ENCODE results near the gene TSC2.
"Not testable (repeated sequence)": the region's sequence is repeated elsewhere in the genome, so short reads cannot be mapped to it uniquely, and the experiment has no call there.

Gene TSC2

DNA sequence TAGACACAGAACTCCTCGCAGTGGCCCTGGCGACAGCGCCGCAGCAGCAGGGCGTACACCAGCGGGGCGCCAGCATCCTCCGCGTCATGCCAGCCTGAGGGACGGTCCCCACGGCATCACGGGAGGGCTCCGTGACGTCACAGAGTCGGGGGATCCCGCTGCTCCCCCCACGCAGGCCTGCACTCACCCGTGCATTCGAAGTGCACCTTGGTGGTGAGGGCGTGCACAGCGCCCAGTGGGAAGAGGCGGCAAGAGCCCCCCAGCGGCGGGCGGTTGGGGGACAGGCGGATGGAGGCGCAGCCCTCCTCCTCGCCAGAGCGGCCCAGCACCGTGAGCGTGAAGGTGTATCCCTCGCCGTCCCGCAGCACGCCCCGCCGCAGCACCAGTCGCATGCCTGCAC lies 58.4 kb downstream of the TSC2 start:
- DNase-seq (ENCODE audit: low read depth), result not testable (repeated sequence)

DNA sequence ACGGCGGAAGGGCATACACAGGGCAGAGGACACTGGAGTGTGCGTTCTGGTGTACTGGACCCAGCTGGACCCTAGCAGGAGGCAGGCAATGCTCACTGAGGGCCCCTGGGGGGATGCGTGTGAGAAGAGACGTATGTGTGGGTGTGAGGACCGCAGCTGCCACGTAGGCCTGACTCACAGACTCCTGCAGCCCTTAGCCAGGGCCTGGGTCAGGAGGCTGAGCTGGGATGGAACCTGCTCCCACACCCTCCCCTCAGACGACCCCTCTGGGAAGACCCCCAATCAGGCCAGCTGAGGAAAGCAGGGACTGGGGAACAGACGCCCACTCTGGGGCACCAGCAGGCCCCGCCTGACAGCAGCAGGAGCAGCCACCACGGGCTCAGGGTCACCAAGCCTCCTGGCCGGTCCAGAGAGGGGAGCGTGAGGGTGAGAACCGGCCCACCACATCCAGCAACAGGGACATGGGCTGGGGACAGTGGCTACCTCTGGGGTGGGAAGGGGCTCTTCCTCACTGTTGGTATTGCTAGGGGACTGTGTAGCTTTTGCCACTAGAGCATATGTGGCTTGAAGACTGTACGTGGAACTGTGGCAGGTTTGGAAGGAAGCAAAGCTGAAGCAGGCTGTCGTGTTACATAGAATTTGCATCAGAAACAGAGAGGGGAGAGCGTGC lies 59.5 kb downstream of the TSC2 start:
- DNase-seq (ENCODE audit: low read depth), result not testable (repeated sequence)

DNA sequence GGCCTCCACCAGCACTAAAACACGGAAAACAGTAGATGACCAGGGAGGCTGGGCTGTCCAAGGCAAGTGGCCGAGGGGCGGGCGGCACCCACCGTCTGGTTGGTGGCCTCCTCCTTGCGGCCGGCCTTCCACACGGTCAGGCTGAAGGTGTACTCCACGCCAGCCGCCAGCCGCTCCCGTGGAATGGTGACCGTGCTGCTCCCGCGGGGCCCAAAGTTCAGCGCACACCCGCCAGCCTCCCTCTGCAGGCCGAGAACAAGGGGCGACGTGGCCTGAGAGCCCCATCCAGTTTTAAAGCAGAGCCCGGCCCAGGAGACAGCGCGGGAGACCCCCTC lies 60.0 kb downstream of the TSC2 start:
- DNase-seq (ENCODE audit: low read depth), result not testable (repeated sequence)

DNA sequence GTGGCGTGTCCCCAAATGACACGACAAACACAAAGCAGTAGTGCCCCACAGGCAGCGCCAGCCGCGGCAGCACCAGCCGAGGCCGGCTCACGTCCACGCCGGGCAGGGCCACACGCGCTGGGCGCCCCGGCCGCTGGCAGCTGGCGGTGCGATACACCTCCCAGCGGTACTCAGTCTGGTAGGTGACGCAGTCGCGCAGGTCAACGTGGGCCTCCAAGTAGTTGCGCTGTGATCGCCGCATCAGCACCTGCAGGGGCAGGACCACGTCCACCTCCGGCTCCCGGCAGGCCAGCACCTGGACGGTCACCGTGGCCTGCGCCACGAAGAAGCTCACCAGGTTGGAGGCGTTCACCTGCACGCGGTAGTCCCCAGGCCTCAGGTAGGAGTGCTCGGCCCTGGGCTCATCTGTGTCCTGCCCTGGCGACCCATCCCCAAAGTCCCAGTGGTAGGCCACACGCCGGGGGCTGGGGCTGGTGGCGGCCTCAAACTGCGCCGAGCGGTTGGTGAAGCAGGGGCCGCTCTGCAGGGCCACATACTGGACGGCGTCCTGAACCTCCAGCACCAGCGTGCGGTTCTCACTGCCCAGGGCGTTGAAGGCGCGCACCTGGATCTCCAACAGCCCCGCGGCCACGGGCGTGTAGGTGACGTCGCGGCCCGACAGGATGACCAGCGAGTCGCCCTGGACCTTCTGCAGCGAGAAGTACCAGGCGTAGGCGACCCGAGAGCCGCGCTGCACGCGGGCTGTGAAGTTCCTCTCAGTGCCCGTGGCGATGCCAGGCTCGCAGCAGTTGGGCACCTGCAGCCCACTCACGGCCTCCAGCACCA lies 60.9 kb downstream of the TSC2 start:
- not testable (repeated sequence) for DNase-seq (ENCODE audit: low read depth)

DNA sequence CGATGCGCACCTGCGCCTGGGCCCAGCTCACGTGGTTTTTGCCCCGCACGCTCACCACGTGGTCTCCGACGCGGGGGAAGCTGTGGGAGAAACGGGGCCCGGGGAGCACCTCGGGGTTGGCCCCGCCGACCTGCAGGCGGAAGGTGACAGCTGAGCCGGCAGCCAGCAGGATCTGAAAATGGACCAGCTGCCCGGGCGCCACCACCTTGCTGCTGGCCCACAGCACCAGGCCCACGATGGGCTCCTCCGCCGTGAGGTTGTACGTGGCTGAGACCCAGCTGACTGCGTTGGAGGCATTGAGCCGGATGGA lies 61.4 kb downstream of the TSC2 start:
- DNase-seq (ENCODE audit: low read depth), result not testable (repeated sequence)

DNA sequence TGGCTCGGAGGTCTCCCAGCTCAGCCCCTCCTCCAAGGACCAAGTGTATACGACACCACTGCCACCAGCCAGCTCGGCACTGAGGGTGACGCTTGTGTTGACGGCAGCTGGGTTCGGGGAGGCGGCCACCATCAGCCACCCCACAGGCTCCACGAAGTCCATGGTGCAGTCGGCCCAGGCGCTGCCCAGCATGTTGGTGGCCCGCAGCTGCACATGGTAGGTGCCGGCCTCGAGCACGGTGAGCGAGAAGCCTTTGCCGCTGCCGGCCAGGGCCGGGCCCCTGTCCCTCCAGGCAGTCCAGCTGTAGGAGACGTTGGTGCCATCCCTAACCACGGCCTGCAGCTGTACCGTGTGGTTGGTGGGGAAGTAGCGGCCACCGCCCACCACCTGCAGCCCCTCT lies 62.1 kb downstream of the TSC2 start:
- DNase-seq (ENCODE audit: low read depth), result not testable (repeated sequence)

DNA sequence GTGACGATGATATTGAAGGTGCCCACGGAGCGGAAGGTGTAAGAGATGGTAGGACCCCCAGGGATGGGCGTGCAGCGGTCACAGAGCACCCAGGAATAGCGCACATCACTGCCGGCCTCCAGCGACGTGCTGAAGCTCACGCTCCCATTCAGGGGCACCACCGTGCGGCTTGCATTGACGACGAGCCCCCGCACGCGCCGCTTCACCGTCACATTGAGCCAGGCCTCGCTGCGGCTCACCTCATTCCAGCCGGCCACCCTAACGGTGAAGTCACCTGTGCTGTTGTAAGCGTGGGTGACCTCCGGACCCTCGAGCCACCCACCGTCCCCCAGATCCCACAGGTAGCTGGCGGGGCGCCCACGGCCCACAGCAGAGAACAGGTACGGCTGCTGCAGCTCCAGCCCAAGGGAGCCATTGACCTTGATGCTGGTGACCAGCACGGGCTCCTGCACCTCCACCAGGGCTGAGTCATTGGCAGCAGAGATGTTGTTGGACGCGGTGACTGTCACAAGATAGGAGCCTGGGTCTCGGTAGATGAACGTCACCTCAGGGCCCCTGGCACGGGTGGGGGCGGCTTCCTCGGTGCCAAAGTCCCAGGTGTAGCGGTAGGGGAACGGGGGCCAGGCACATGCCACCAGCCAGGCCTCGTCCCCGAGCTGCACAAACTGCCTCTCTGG lies 62.7 kb downstream of the TSC2 start:
- not testable (repeated sequence) for DNase-seq (ENCODE audit: low read depth)

DNA sequence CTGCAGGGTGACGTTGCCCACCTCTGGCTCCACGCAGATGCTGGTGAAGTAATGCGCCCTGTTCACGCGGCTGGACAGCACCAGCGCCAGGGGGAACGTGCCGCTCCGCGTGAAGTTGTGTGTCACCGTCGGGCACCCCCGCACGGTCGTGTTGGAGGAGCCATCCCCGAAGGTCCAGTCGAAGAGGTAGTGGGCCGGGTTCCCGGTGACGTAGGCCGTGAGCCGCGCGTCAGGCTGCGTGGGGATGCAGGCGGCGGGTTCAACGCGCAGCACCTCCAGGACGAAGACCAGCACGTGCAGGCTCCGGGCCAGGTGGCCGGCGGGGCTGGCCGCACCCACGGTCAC lies 63.2 kb downstream of the TSC2 start:
- DNase-seq (ENCODE audit: low read depth), result not testable (repeated sequence)

DNA sequence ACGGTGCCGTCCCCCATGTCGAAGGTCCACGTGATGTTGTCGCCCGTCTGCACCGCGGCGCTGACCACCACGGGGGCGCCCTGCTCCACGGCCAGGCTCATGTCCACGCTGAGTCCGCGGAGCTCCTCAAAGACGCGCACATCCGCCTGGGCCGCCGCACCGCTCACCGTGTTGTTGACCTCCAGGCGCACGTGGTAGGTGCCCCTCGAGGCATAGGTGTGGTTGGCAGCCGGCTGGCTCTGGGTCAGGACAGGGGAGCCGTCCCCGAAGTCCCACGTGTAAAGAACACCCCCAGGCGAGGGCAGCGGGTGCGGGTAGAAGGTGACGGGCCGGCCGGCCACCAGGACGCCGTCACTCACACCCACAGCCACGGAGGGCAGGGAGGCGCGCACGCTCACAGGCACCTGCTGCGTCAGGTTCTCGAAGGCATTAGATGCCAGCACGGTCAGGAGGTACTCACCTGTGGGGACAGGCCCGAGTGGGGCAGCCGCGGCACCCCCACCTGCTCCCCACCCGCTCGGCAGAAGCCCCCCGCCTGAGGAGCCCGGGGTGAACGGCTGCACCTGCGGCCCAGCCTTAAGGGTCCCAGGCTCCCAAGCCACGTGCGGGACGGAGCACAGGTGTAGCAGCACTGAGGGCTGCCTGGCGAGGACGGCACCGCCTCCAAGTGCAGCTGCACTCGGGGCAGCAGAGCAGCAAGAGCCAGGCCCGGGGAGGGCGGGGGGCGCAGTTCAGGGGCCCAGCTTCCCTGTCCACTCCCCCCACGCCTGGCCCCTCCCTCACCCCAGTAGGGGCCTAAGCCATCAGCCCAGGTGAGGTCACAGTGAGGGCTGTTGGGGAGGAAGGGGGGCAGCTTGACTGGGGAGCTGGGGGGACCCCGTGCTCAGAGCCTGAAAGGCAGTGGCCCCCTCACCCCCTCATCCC lies 63.9 kb downstream of the TSC2 start:
- DNase-seq (ENCODE audit: low read depth), result not testable (repeated sequence)

DNA sequence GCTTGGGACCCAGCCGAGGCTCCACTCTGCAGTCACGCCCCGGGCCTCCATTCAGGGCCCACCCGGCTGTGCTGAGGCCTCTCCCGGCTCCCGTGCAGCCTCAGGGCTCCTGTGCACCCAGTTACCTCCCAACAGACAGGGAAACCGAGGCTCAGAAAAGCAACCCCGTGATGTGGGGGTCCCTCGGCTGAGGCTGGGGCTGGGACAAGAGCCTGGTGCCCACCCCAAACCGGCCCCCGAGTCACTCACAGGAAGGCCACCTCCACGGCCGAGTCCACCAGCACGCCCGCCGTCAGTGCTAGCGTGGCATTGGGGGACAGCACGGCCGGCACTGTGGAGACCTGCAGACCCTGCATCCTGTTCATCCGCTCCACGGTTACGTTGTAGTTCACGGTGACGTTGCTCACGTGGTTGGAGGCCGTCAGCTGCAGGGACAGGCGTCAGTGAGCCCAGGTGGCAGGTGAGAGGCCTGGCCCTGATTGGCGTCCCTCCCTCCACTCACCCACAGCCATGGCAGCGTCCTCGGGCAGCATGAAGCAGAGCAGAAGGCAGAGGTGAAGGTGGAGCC lies 64.8 kb downstream of the TSC2 start:
- not testable (repeated sequence) for DNase-seq (ENCODE audit: low read depth)

DNA sequence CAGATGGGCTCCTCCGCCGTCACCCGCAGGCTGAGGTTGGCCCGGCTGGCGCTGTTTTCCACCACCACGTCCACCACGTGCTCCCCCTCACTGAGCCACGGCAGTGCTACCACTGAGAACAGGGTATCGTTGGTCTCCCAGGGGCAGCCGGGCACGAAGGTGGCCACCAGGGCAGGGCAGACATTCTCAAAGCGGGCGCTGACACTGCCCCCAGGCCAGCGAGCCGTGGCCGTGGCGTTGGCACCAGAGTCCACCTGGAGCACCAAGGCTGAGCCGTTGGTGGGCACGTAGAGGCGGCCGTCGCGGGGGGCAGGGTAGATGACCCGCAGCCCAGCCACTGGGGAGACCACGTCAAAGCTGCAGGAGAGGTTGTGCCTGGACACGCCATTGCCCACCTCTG lies 66.4 kb downstream of the TSC2 start:
- DNase-seq (ENCODE audit: low read depth), result not testable (repeated sequence)

DNA sequence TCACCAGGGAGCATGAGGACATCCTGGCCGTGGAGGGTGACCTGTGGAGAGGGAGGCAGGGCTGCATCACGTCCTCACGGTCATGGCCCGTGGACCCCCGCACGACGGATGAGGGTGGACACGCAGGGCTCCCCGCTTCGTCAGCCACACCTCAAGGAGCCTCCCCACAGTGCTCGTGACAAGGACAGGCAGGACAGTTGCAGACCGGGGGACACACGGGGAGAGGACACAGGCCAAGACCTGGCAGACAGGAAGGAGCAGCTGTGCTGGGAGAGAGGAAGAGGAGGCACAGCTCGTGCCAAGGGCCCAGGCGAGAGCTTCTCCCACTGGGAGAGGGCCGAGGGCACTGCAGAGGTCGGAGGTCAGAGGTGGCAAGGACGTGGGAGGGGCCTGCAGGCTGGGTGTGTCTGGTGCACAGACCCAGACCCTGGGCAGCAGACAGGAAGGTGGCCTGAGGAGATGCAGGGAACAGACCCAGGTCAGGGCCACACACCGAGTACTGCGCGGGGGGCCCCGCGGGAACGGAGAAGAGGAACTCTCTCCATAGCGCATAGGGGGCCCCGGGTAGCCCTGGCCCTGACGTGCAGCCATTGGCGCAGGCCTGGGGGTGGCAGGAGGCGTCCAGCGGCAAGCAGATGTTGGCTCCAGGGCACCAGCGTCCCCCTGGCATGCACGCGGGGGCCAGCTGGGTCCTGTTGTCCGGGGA lies 67.3 kb downstream of the TSC2 start:
- DNase-seq (ENCODE audit: low read depth), result not testable (repeated sequence)

DNA sequence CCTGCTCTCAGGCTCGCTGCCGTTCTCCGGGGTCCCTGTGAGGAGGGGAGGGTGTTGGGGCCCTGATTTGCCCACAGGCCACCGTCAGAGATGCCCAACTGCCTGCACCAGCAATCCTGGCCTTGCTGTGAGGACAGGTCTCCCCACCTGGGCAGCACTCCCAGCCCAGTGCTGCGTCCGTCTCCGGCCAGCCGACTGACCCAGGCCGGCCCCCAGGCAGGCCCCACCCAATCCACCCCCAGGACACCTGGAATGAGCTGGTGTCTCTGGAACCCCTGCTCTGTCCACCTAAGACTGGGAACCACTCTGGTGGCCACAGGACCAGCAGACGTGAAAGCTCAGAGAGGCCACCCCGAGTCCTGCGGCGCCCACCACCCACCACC lies 67.8 kb downstream of the TSC2 start:
- DNase-seq (ENCODE audit: low read depth), result no peak

DNA sequence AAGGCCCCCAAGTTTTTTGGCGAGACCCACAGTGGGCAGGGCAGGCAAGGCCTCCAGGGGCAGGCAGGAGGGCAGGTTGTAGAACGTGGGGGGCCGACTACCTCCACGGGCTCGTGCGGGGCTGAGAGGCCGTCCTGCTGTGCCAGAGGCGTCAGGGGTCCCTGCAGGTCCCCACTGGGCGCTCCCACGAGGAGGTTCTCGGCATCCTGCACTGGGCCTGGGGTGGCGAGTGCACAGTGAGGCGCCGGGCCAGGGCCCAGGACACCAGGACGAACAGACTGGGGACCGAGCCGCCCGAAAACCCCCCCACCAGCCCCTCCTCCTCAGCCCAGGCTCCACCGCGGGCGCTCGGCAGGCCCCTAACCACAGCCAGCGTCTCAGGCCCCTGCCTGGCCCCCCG lies 68.6 kb downstream of the TSC2 start:
- DNase-seq (ENCODE audit: low read depth), result not testable (repeated sequence)

DNA sequence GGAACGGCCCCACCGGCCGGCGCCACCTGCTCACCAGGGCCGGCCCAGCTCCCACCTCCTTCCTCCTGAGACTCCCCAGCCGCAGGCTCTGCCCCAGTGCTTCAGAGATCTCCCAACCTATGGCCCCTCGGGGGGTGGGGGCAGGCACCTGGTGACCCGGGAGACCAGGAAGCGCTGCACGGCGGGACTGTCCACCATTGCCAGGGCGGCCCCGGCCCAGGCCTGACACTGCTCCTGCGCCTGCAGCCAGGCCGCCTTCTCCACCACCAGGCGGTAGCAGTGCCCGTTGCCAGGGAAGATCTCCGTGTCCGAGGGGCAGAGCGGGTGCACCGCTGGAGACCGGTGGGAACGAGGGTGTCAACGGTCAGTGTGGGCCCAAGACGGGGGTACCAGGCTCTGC lies 69.6 kb downstream of the TSC2 start:
- DNase-seq (ENCODE audit: low read depth), result not testable (repeated sequence)

DNA sequence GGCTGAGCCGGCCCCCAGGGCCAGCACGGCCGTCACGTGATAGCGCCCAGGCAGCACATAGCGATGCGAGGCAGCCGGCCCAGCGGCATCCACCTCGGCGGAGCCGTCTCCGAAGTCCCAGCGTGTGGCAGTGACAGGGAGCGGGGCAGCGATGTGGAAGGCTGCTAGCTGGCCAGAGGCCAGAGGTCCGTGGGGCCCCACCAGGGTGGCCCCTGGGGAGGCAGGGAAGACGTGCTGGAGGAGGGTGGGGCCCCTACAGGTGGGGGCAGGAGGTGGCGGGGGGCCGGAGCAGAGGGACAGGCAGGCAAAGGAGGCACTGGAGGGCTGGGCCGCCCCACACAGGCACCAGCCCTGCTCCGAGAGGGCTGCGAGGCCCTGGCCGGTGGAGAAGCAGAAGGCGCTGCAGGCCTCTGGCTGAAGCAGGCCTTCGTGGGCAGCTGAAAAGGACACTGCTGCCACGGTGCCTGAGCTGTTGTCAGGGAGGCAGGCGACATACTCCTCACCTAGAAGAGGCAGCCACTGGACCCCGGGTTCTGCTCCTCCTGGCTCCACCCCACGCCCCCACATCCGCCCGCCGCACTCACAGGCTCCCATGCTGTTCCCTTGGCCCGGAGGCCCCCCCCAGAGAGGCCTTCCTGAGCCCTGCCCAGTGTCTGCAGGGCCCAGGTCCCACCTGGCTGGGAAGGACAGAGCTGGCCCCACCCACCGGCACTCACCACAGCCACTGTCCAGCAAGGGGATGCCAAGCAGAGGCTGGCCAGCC lies 70.4 kb downstream of the TSC2 start:
- not testable (repeated sequence) for DNase-seq (ENCODE audit: low read depth)

DNA sequence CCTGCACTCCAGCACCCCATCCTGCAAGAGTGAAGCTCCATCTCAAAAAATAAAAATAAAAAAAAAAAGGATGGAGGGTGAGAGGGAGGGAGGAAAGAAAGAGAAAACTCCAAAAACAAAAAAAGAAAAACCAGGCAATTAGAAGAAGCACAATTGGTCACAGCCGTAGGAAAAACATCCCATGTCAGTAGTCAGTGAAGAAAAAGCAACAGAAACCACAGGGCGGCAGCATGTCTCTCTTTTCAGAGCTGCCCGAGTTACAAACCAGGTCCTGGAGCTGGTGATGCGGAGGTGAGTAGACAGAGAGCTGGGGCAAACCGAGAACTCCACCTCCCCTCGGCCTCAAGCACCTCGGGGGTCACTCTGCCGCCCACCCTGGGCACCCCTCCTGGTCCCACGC lies 73.5 kb downstream of the TSC2 start:
- DNase-seq (ENCODE audit: low read depth), result not testable (repeated sequence)

DNA sequence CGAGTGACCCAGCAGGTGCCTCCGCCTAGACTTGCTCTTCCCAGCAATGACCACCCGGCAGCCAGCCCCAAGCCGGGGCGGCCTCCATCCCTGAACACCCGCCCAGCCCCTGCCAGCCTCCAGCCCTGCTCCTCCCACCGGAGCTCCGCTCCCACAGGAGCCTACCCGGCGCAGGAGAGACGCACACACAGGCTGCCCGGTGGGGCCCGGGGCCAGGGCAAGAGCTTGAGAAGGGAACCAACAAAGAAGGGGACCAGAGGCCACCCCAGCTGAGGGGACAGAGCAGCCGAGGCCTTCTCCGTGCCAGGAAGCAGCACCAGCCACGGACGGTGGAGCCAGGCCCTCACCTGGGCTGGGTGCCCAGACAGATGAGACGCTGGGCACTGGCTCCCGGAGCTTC lies 74.1 kb downstream of the TSC2 start:
- DNase-seq (ENCODE audit: low read depth), result no peak

DNA sequence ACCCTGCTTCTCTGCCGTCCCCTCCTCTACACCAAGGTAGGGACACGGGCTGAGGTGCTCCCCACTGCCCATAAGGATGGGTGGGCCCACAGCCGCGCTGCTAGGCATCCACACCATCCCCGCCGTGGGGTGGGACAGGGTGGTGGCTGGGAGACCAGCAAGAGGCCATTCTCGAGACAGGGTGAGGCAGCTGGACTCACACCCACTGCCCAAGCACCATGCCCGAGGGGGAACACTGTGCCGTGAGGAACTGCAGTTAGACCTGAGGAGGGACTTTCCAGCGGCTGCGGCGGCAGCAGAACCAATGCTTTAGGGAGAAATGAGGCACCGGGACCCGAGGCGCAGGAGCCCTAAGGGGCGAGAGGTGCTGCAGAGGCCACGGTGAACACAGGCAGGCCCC lies 74.6 kb downstream of the TSC2 start:
- no peak for DNase-seq (ENCODE audit: low read depth)

DNA sequence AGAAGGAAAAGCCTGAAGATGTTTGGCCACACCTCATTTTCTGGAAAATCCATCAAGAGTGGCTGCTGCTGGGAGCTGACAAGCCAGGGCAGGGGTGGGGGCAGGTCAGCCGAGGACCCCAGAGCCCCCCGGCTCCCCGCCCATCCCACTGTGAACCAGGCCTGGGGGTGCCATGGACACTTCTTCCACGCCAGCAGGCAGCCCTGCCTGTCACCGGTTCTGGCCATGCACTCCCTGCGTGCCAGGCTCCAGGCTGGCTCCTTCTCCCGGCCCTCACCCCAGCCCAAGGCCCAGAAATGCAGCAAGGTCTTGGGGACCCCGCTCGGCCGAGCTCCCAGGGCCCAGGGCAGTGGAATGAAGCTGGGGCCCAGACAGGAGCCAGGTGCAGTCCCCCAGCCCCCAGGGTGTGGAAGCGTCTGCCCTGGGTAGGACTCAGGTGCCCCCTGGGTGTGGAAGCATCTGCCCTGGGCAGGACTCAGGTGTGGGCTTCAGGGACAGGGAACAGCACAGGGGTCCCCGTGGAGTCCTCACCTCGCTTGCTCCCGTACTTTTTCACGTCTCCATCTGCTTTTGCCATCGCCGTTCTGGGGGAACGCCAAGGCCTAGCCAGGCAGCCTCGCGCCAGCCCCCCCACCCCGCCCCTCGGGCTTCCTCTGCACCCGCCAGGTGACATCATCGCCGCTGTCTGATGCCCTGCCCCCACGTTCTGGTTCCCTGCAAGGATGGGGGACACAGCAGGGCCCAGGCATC lies 75.3 kb downstream of the TSC2 start:
- not testable (repeated sequence) for DNase-seq (ENCODE audit: low read depth)
